AG09319 (cell line): ENCODE results near the gene MCC.

Experiments
- DNase-seq: peaks from one replicate; pipeline ENCODE4 v3.0.0-alpha.2; 2010; ENCODE audit warnings: low read depth; ENCODE audit errors: extremely low read depth
- CTCF ChIP-seq: IDR thresholded peaks from 2 replicates; pipeline ENCODE4 v1.5.1; 2011; ENCODE audit warnings: low read depth, mild to moderate bottlenecking, inconsistent platforms, low read length, moderate library complexity

The MCC gene

GRCh38 chr5:113003763-113004162 is 484.5 kb downstream of the MCC start:
- DNase-seq = no peak
- no peak for TF ChIP-seq CTCF

GRCh38 chr5:113002423-113002822 is 485.8 kb downstream of the MCC start:
- DNase-seq = no peak
- no peak for TF ChIP-seq CTCF

- no peak for DNase-seq
- TF ChIP-seq CTCF = no peak
These were observed 487.8 kb downstream of the MCC start for GRCh38 chr5:113000466-113000865.

GRCh38 chr5:112998296-112998695 is 490.0 kb downstream of the MCC start:
- TF ChIP-seq CTCF = no peak

GRCh38 chr5:112996830-112997374 is 491.4 kb downstream of the MCC start:
- no peak for TF ChIP-seq CTCF
- no peak for DNase-seq

More at GRCh38 chr5:112998296-112998695, 490.0 kb downstream of the MCC start:
- no peak for DNase-seq

GRCh38 chr5:112995764-112996618 is 492.3 kb downstream of the MCC start:
- TF ChIP-seq CTCF = peak; percentile 87

GRCh38 chr5:112986224-112986623 is 502.0 kb downstream of the MCC start:
- DNase-seq = no peak
- TF ChIP-seq CTCF = no peak

More at GRCh38 chr5:112995764-112996618, 492.3 kb downstream of the MCC start:
- peak; percentile 34 for DNase-seq
